RWPE2 (cell line): Measurements from ENCODE around the gene R3HDM2.
"Not testable (repeated sequence)": the region's sequence is repeated elsewhere in the genome, so short reads cannot be mapped to it uniquely, and the experiment has no call there.

ENCODE experiments used
- ATAC-seq: fragments of 200-7000 bp; cut with Tn5 transposase; 3 replicates; pipeline ENCODE4 v1.9.1; 2021; ENCODE audit warnings: low read depth
- DNase-seq: peaks from one replicate; pipeline ENCODE4 v3.0.0-alpha.2; 2020; ENCODE audit warnings: low spot score
- H3K27ac ChIP-seq: fragments of 450-650 bp; 2 replicates; pipeline ENCODE4 v1.5.1; 2017; ENCODE audit warnings: mild to moderate bottlenecking; ENCODE audit not compliant: poor library complexity, severe bottlenecking
- H3K27me3 ChIP-seq: fragments of 250-450 bp; sonication (Bioruptor Pico); 2 replicates; pipeline ENCODE4 v1.5.1; 2021; ENCODE audit warnings: mild to moderate bottlenecking, moderate library complexity; ENCODE audit not compliant: insufficient read depth, poor library complexity, severe bottlenecking
- H3K36me3 ChIP-seq: fragments of 250-450 bp; sonication (Bioruptor Pico); 2 replicates; pipeline ENCODE4 v1.5.1; 2020; ENCODE audit warnings: low read depth, mild to moderate bottlenecking, moderate library complexity
- H3K4me1 ChIP-seq: fragments of 250-450 bp; sonication (Bioruptor Pico); 2 replicates; pipeline ENCODE4 v1.5.1; 2021; ENCODE audit warnings: mild to moderate bottlenecking, moderate library complexity; ENCODE audit not compliant: insufficient read depth, poor library complexity, severe bottlenecking
- H3K4me3 ChIP-seq: fragments of 250-450 bp; sonication (Bioruptor Pico); 2 replicates; pipeline ENCODE4 v1.5.1; 2021; ENCODE audit warnings: mild to moderate bottlenecking, moderate library complexity; ENCODE audit not compliant: severe bottlenecking
- H3K9me3 ChIP-seq: fragments of 250-450 bp; sonication (Bioruptor Pico); 2 replicates; pipeline ENCODE4 v1.5.1; 2021; ENCODE audit warnings: mild to moderate bottlenecking, moderate library complexity; ENCODE audit not compliant: severe bottlenecking
- CTCF ChIP-seq: fragments of 450-650 bp; IDR thresholded peaks from one replicate; pipeline ENCODE4 v1.5.1; 2017; ENCODE audit warnings: mild to moderate bottlenecking, moderate library complexity; ENCODE audit not compliant: poor library complexity, severe bottlenecking

R3HDM2 gene

DNA sequence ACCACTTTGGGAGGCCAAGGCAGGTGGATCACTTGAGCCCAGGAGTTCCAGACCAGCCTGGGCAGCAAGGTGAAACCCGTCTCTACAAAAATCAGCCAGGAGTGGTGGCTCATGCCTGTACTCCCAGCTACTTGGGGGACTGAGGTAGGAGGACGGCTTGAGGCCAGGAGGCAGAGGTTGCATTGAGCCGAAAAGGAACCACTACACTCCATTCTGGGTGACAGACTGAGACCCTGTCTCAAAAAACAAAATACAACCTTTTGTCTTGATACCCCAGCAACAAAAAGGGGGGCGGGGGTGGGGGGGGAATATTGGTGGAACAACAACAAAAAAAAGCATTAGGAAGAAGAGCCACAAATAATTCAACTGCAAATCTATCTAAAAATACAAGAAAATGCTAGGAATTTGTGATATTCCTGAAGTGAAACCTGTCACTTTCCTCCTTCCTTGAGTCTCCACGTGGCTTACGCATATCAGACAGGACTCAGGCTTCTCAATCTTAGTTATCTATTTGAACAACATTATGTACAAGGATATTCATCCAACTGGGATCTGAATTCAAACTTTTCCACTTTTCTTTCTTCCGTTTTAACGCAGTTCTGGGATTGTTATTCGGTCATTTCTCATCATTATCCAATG is 1.3 kb downstream of the R3HDM2 start:
- Histone ChIP-seq H3K4me1 (peaks cover 4% of the 10 kb centered on the region), H3K4me3 (peak overlapping the region; percentile 68), H3K27me3 (no peaks in the 10 kb centered on the region), H3K9me3 (no peaks in the 10 kb centered on the region), H3K27ac (peak overlapping the region; percentile 83), H3K36me3 (peaks cover 10% of the 10 kb centered on the region; the same call in 1 of the 2 replicates)
- TF ChIP-seq CTCF = no peak
- no peak for DNase-seq
- ATAC-seq = no peak

GRCh38 chr12:57428965-57429364 is 1.9 kb downstream of the R3HDM2 start:
- H3K9me3 ChIP-seq = no peaks in the 10 kb centered on the region
- no peak overlapping the region for H3K27ac ChIP-seq
- peaks cover 4% of the 10 kb centered on the region for H3K4me1 ChIP-seq
- DNase-seq = no peak
- peaks cover 14% of the 10 kb centered on the region; the same call in 1 of the 2 replicates for H3K36me3 ChIP-seq
- no peaks in the 10 kb centered on the region for H3K27me3 ChIP-seq
- no peak for TF ChIP-seq CTCF
- ATAC-seq = no peak
- no peak overlapping the region for H3K4me3 ChIP-seq

GRCh38 chr12:57426948-57427347 is 3.9 kb downstream of the R3HDM2 start:
- H3K27ac ChIP-seq, H3K27me3 ChIP-seq, ATAC-seq, DNase-seq, H3K9me3 ChIP-seq, H3K4me3 ChIP-seq, H3K4me1 ChIP-seq: not testable (repeated sequence)
- peaks cover 28% of the 10 kb centered on the region for H3K36me3 ChIP-seq

GRCh38 chr12:57420482-57420881 is 10.4 kb downstream of the R3HDM2 start:
- Histone ChIP-seq H3K27me3 (no peaks in the 10 kb centered on the region), H3K4me3 (no peak overlapping the region), H3K4me1 (peaks cover 3% of the 10 kb centered on the region), H3K27ac (no peak overlapping the region), H3K9me3 (no peaks in the 10 kb centered on the region), H3K36me3 (peaks cover 31% of the 10 kb centered on the region)
- TF ChIP-seq CTCF = no peak
- ATAC-seq (no peak), DNase-seq (no peak)

- H3K9me3 ChIP-seq = no peaks in the 10 kb centered on the region
- H3K27me3 ChIP-seq = no peaks in the 10 kb centered on the region
- no peak overlapping the region for H3K4me3 ChIP-seq
- no peak for ATAC-seq
- TF ChIP-seq CTCF = no peak
- no peak overlapping the region for H3K27ac ChIP-seq
- DNase-seq = no peak
- peaks cover 3% of the 10 kb centered on the region for H3K4me1 ChIP-seq
- H3K36me3 ChIP-seq = peaks cover 27% of the 10 kb centered on the region
Measured at GRCh38 chr12:57419495-57419894, 11.3 kb downstream of the R3HDM2 start.
